ENCODE measurements around the gene LHCGR. TPM values are rescaled to one million over a fixed set of nuclear protein-coding genes. Genes with fewer than 3 reads are reported as not detected.
"Not testable (repeated sequence)": the region's sequence is repeated elsewhere in the genome, so short reads cannot be mapped to it uniquely, and the experiment has no call there.

LHCGR gene
- total RNA-seq, 2 donors from 2014 or later = not detected

GRCh38 chr2:48767330-48767729 is 11.8 kb upstream of the LHCGR start:
- ATAC-seq (no peak), DNase-seq (no peak)
- no peaks in the 10 kb centered on the region for H3K36me3 Mint-ChIP-seq (ENCODE audit: low read depth)
- H3K9me3 ChIP-seq (ENCODE audit: control insufficient read depth, low read length, poor library complexity, severe bottlenecking) = no peaks in the 10 kb centered on the region
- H3K4me3 Mint-ChIP-seq = no peak overlapping the region
- H3K27me3 Mint-ChIP-seq = peaks cover 10% of the 10 kb centered on the region
- H3K27ac Mint-ChIP-seq = no peak overlapping the region
- H3K4me1 Mint-ChIP-seq = no peaks in the 10 kb centered on the region

- H3K4me3 Mint-ChIP-seq = no peak overlapping the region
- H3K27ac Mint-ChIP-seq = no peak overlapping the region
- ATAC-seq (no peak), DNase-seq (no peak)
- H3K4me1 Mint-ChIP-seq = no peaks in the 10 kb centered on the region
- H3K9me3 ChIP-seq (ENCODE audit: control insufficient read depth, low read length, poor library complexity, severe bottlenecking) = no peaks in the 10 kb centered on the region
- no peaks in the 10 kb centered on the region for H3K36me3 Mint-ChIP-seq (ENCODE audit: low read depth)
- H3K27me3 Mint-ChIP-seq = peaks cover 6% of the 10 kb centered on the region
Observed at GRCh38 chr2:48760826-48761225, 5.3 kb upstream of the LHCGR start.

- no peak overlapping the region for H3K4me3 Mint-ChIP-seq
- H3K27ac Mint-ChIP-seq = no peak overlapping the region
- no peaks in the 10 kb centered on the region for H3K36me3 Mint-ChIP-seq (ENCODE audit: low read depth)
- no peak for ATAC-seq
- peaks cover 13% of the 10 kb centered on the region for H3K27me3 Mint-ChIP-seq
- no peak for DNase-seq
- no peaks in the 10 kb centered on the region for H3K9me3 ChIP-seq (ENCODE audit: control insufficient read depth, low read length, poor library complexity, severe bottlenecking)
- H3K4me1 Mint-ChIP-seq = peaks cover 3% of the 10 kb centered on the region
Observed at GRCh38 chr2:48759682-48760081, 4.2 kb upstream of the LHCGR start.

- H3K9me3 ChIP-seq (ENCODE audit: control insufficient read depth, low read length, poor library complexity, severe bottlenecking) = no peaks in the 10 kb centered on the region
- Mint-ChIP-seq H3K4me1 (peaks cover 3% of the 10 kb centered on the region), H3K4me3 (no peak overlapping the region), H3K27ac (no peak overlapping the region), H3K36me3 (ENCODE audit: low read depth) (no peaks in the 10 kb centered on the region), H3K27me3 (peaks cover 15% of the 10 kb centered on the region)
- DNase-seq (no peak), ATAC-seq (no peak)
Observed at GRCh38 chr2:48756289-48756688, 765 bp upstream of the LHCGR start.

- ATAC-seq = no peak
- DNase-seq = no peak
- no peaks in the 10 kb centered on the region for H3K9me3 ChIP-seq (ENCODE audit: control insufficient read depth, low read length, poor library complexity, severe bottlenecking)
- Mint-ChIP-seq H3K4me3 (no peak overlapping the region), H3K27ac (no peak overlapping the region), H3K4me1 (peaks cover 3% of the 10 kb centered on the region), H3K27me3 (peaks cover 19% of the 10 kb centered on the region), H3K36me3 (ENCODE audit: low read depth) (no peaks in the 10 kb centered on the region)
Observed at GRCh38 chr2:48754874-48755273, 650 bp downstream of the LHCGR start.

GRCh38 chr2:48753228-48753627 is 2.3 kb downstream of the LHCGR start:
- no peak for DNase-seq

GRCh38 chr2:48750128-48750739 is 5.3 kb downstream of the LHCGR start:
- DNase-seq (no peak), ATAC-seq (no peak)
- H3K9me3 ChIP-seq (ENCODE audit: control insufficient read depth, low read length, poor library complexity, severe bottlenecking) = no peaks in the 10 kb centered on the region
- Mint-ChIP-seq H3K36me3 (ENCODE audit: low read depth) (no peaks in the 10 kb centered on the region), H3K27ac (no peak overlapping the region), H3K27me3 (peaks cover 11% of the 10 kb centered on the region), H3K4me1 (peaks cover 3% of the 10 kb centered on the region), H3K4me3 (no peak overlapping the region)

More at GRCh38 chr2:48753228-48753627, 2.3 kb downstream of the LHCGR start:
- Mint-ChIP-seq H3K36me3 (ENCODE audit: low read depth) (no peaks in the 10 kb centered on the region), H3K4me1 (peaks cover 3% of the 10 kb centered on the region), H3K27me3 (peaks cover 19% of the 10 kb centered on the region), H3K27ac (no peak overlapping the region), H3K4me3 (no peak overlapping the region)
- ATAC-seq = no peak
- H3K9me3 ChIP-seq (ENCODE audit: control insufficient read depth, low read length, poor library complexity, severe bottlenecking) = no peaks in the 10 kb centered on the region

GRCh38 chr2:48749291-48750127 is 6.0 kb downstream of the LHCGR start:
- H3K36me3 Mint-ChIP-seq (ENCODE audit: low read depth) = no peaks in the 10 kb centered on the region
- peaks cover 4% of the 10 kb centered on the region for H3K27me3 Mint-ChIP-seq
- no peak overlapping the region for H3K4me3 Mint-ChIP-seq
- ATAC-seq (no peak), DNase-seq (no peak)
- H3K4me1 Mint-ChIP-seq = no peaks in the 10 kb centered on the region
- H3K9me3 ChIP-seq (ENCODE audit: control insufficient read depth, low read length, poor library complexity, severe bottlenecking) = no peaks in the 10 kb centered on the region
- H3K27ac Mint-ChIP-seq = no peak overlapping the region

- no peak for ATAC-seq
- no peak for DNase-seq
- no peaks in the 10 kb centered on the region for H3K4me1 Mint-ChIP-seq
- H3K27ac Mint-ChIP-seq = no peak overlapping the region
- H3K9me3 ChIP-seq (ENCODE audit: control insufficient read depth, low read length, poor library complexity, severe bottlenecking) = no peaks in the 10 kb centered on the region
- H3K4me3 Mint-ChIP-seq = no peak overlapping the region
- no peaks in the 10 kb centered on the region for H3K36me3 Mint-ChIP-seq (ENCODE audit: low read depth)
- peaks cover 4% of the 10 kb centered on the region for H3K27me3 Mint-ChIP-seq
Observed at GRCh38 chr2:48747319-48747718, 8.2 kb downstream of the LHCGR start.

- not testable (repeated sequence) for ATAC-seq; H3K4me1 Mint-ChIP-seq; H3K4me3 Mint-ChIP-seq; H3K27me3 Mint-ChIP-seq; H3K27ac Mint-ChIP-seq; H3K9me3 ChIP-seq (ENCODE audit: control insufficient read depth, low read length, poor library complexity, severe bottlenecking); H3K36me3 Mint-ChIP-seq (ENCODE audit: low read depth); DNase-seq
Observed at GRCh38 chr2:48739236-48739635, 16.3 kb downstream of the LHCGR start.

- Mint-ChIP-seq H3K36me3 (ENCODE audit: low read depth) (no peaks in the 10 kb centered on the region), H3K27ac (no peak overlapping the region), H3K4me1 (no peaks in the 10 kb centered on the region), H3K27me3 (peaks cover 4% of the 10 kb centered on the region), H3K4me3 (no peak overlapping the region)
- ATAC-seq (no peak), DNase-seq (no peak)
- H3K9me3 ChIP-seq (ENCODE audit: control insufficient read depth, low read length, poor library complexity, severe bottlenecking) = no peaks in the 10 kb centered on the region
Observed at GRCh38 chr2:48738806-48739205, 16.7 kb downstream of the LHCGR start.

GRCh38 chr2:48736251-48736650 is 19.3 kb downstream of the LHCGR start:
- DNase-seq (no peak), ATAC-seq (no peak)
- peaks cover 2% of the 10 kb centered on the region for H3K4me1 Mint-ChIP-seq
- no peak overlapping the region for H3K27ac Mint-ChIP-seq
- H3K36me3 Mint-ChIP-seq (ENCODE audit: low read depth) = peaks cover 4% of the 10 kb centered on the region
- no peaks in the 10 kb centered on the region for H3K9me3 ChIP-seq (ENCODE audit: control insufficient read depth, low read length, poor library complexity, severe bottlenecking)
- no peak overlapping the region for H3K4me3 Mint-ChIP-seq
- H3K27me3 Mint-ChIP-seq = peaks cover 26% of the 10 kb centered on the region

GRCh38 chr2:48734576-48735303 is 20.8 kb downstream of the LHCGR start:
- H3K4me3 Mint-ChIP-seq = no peak overlapping the region
- no peak for DNase-seq
- peaks cover 4% of the 10 kb centered on the region for H3K36me3 Mint-ChIP-seq (ENCODE audit: low read depth)
- peaks cover 29% of the 10 kb centered on the region for H3K27me3 Mint-ChIP-seq
- H3K4me1 Mint-ChIP-seq = peaks cover 2% of the 10 kb centered on the region
- no peaks in the 10 kb centered on the region for H3K9me3 ChIP-seq (ENCODE audit: control insufficient read depth, low read length, poor library complexity, severe bottlenecking)
- no peak for ATAC-seq
- H3K27ac Mint-ChIP-seq = no peak overlapping the region
